HG02763 (cell line): Measurements from ENCODE around the gene RFNG.
A peak's percentile ranks its signal among the peaks of the same experiment; 100 is the strongest.

Source experiments
- ATAC-seq: cut with Tn5 transposase; IDR thresholded peaks from one replicate; pipeline ENCODE4 v1.9.1; 2021; ENCODE audit warnings: mild to moderate bottlenecking, moderate library complexity; ENCODE audit not compliant: unreplicated experiment

Gene RFNG

DNA sequence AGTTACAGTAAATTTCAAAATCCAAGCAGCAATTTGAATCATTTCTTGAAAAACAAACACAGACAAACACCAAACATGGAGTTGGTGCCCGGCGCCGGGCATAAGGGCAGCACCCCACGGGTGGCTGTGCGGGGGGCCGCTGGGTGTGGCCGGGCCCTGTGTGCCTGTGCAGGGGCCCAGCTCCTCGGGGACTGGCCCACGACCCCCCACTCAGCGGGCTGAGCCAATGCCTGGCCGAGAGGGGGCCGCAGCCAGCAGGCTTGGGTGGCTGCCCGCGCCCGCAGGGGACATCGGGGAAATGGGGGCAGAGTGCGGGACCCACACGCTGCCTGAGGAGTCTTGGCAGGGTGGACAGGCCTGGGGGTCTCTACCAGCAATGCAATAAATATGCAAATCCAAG lies 26.8 kb upstream of the RFNG start:
- no peak for ATAC-seq

- ATAC-seq: no peak
Measured at GRCh38 chr17:82077617-82078358, 26.2 kb upstream of the RFNG start.

DNA sequence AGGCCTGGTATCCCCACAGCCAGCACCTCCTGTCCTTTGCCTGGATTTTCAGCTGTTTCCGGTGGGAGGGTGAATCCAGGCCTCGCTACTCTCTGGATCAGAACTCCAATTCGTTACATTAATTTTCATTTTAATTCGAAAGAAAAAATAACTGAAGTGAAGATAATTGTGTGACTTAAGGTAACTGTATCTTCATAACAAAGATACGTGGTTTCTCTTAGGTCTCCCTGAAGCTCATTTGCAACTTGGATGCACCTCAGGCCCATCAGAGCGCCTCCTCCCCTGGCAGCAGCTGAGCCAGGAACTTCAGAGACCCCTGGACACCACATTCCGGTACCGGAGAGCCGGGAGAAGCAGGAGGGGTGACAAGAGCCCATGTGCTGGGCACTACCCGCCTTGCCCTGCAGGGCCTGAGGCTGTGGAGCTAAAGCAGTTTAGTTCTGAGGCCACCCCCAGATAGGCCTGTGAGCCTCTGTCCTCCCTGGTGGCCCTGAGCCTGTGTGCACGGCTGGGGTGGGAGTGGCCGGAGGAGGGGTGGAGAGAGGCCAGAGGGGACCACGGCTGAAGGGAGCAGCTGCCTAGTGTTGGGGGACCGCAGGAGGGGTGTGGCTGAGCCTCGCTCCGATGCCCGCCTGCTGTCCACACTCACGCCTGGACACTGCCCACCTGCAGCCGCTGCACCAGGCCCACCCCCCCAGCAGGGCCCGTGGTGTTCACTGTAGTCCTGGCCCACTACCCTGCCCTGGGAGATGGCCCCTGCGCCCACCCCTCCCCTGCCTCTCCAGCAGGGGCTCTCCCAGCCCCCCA lies 25.4 kb upstream of the RFNG start:
- ATAC-seq: no peak

DNA sequence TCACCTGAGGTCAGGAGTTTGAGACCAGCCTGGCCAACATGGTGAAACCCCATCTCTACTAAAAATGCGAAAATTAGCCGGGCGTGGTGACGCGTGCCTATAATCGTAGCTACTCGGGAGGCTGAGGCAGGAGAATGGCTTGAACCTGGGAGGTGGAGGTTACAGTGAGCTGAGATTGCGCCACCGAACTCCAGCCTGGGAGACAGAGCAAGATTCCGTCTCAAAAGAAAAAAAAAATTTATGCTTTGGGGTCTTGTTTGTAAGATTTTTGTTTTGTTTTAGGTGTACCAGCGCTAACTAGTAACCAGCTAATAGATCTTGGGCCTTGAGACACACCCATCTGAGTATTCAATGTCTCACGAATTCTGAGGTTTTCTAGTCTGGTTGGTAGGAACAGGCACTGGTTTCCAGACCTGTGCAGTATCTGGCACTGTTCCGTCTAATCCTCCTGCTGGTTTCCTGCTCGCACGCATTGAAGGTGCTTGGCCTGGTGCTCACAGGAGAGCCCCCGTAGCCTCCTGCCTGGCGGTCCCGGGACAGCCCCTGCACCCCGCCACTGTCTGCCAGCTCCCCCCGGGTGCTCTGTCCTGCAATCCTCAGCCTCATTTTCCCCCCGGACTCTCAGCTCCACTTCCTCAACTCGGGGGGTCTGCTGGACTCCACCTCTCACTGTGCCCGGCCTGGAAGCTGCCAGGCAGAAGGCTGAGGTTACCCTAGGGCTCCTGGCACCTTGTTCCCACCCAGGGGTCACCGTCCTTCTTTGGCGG lies 24.6 kb upstream of the RFNG start:
- no peak for ATAC-seq

GRCh38 chr17:82073446-82073845 lies 21.8 kb upstream of the RFNG start:
- no peak for ATAC-seq

- ATAC-seq: no peak
Measured at GRCh38 chr17:82072827-82073226, 21.2 kb upstream of the RFNG start.

DNA sequence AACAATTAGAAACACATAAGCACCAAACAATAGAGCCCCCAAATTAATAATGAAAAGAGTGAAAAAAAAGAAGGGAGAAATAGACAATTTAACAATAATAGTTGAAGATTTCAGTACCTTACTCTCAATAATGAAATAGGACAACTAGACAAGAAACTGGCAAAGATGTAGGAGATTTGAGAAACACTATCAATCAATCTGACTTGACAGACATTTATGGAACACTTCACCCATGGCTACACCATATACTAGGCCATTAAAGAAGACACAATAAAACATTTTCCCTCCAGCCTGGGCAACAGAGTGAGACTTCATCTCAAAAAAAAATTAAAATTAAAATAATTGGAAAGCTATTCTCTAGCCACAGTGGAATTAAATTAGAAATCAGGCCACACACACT lies 19.0 kb upstream of the RFNG start:
- ATAC-seq: no peak

DNA sequence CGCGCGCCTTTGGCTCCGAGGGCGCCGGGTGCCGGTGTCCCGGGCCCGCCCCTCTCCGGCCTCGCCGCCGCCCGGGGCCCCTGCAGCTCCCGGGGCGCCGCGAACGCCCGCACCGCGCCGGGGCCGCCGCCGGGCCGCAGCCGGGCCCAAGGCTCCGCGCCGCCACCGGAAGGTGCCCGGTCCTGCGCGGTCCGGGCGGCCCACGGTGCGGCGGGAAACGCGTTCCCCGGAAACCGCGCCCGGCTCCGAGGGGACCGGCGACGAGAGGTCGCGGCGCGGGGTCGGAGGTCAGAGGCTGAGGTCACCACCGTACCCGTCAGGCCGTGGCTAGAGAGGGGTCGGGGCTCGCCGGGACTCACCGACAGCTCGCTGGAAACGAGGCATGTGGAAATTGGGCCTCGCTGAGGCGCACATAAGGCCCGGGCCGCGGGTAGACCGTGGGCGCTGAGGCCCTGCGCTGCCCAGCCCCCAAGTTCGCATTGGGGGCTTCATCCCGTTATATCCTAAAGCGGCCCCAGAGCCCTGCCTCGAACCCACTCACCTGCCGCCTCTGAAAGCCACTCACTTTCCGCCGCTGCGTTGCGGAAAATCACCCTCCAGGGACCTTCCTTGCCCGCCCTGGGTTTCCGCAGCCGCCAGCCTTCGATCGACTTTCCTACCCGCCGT lies 14.2 kb upstream of the RFNG start, which contains the start of gene DUS1L:
TSS of gene DUS1L (minus strand) at position 167 of the 666 bp plus-strand sequence. CDS start 745 bp downstream, outside the sequence.
- ATAC-seq: peak; percentile 65

DNA sequence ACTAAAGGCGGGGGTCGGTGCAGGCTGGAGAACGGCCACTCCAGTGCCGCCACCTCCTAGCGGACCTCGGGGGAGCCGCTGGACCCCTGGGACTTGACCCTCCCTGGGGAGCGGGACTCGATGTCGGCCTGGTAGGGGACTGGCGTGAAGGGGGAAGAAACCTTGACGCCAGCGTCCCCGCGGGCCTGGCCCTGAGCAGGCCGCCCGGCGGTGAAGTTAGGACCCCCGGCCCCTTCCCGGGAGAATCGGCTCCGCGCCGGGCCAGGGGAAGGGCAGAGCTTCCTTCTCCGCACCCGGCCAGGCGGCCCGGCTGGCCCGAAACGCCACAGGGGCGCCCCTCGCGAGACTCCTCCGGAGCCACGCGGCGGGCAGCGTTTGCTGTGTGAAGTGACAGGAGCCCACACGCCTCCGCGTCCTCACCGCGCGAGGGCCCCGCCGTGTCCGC lies 13.6 kb upstream of the RFNG start:
- peak; percentile 34 for ATAC-seq

GRCh38 chr17:82064433-82065192 lies 13.0 kb upstream of the RFNG start:
- no peak for ATAC-seq

DNA sequence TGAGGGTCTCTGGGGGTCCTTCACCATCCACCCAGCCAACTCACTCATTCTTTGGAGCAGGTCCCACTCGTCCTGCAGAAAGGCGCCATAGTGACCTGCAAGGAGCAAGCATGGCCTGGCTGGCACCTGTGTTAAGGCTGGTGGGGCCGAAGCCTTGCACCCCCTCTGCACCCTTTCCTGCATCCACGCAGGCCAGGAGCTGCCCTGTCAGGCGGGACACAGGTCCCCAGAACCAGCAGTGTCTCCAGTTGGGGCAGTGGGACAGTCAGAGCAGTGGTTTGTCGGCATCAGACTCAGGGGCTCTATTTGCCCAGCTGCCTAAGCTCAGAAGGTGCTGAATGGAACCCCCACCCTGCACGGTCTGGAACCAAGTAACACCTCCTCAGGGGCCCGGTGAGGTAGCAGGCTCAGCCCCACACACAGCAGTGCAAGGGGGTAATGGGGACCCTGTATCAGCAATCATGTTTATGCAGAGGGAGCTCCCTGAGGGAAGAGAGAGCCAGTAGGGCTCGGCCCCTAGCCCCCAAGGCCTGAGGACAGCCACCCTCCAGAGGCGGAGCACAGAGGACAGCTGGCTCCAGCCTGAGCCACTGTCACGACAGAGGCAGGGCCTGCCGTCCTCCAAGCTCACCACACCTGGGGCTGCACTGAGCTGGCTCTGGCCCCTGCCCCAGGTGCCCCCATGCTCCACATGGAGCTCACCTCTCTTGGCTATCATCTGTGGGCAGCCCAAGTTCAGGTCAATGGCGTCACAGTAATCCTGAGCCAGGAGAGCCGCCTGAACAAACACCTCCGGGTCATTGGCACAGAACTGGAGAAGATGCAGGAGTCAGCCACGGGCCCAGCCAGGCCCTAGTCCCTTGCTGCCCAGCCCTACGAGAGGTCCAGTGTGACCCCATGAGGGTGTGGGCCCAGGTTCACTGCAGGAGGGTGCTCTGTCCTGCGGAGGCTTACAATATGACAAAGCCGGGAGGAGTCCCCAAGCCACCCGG lies 12.1 kb upstream of the RFNG start:
- no peak for ATAC-seq

GRCh38 chr17:82062984-82063368 lies 11.4 kb upstream of the RFNG start:
- no peak for ATAC-seq

- ATAC-seq: no peak
Measured at GRCh38 chr17:82062076-82062983, 10.7 kb upstream of the RFNG start.

GRCh38 chr17:82061047-82061925 lies 9.7 kb upstream of the RFNG start:
- no peak for ATAC-seq

GRCh38 chr17:82060614-82061013 lies 9.0 kb upstream of the RFNG start:
- ATAC-seq: no peak

DNA sequence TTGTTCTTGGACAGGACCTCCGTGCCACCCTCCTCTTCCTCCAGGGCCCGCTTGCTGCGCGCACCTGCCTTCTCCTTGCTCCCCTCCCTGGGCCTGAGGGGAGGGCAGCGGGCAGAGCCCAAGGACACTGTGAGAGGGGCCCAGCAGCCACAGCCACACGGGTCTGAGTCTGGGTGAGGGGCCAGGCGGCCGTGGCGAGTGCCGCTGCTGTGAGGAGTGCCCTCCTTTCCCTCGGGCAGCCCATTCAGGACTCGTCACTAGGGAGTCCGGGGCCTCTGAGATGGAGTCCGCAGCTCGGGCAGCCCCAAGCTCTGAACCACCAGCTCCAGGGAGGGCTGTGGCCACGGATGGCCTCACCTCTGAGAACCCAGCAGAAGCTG lies 8.4 kb upstream of the RFNG start:
- no peak for ATAC-seq
